ENCODE data around the gene UGGT2. TPM values are rescaled to one million over a fixed set of nuclear protein-coding genes. Genes with fewer than 3 reads are reported as not detected.

Gene UGGT2
- polyA plus RNA-seq, 2 of the 4 experiments (the other 2 are of a cell fraction): 10.3 to 27.9 TPM

GRCh38 chr13:96034662-96035061 lies 18.5 kb downstream of the UGGT2 start:
- H3K9me3 ChIP-seq: no peaks in the 10 kb centered on the region
- WGBS (ENCODE audit: missing lambda C conversion rate): 76% methylated on average over 4 of the region's 10 CpGs

DNA sequence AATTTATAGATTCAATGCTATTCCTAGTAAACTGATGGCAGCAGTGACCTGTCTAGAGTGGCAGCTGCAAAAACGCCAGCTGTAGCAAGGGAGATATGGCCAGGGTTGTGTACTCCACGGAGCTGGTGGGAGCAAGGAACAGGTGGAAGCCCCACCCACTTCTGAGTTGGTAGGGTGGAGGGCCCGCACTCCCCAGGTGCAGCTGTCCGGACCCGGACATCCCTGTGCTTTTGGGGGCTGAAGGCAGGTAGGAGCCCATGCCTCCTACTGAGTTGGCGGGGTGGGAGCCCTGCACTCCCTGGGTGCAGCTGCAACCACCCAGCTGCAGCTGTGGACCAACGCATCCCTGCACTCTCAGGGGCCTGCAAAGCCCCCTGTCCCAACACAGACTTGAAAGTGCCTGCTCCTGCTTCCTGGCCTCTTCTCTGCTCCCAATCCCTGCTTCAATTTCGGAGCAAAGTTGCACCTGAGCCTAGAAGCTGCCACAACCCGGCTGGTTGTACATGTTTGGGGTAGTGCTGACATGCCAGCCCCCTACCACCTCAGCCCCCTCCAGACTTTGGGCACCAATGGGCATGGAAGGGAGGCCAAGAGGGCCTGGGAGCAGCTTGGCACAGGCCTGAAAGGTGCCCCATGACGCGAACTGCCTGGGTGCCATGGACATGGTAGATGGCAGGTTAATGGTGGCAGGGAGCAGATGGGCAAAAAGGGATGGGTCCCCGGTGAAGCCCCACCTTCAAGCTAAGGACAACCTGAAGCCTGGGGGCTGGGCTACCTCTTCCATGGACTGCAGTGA lies 19.8 kb downstream of the UGGT2 start:
- no peak for DNase-seq (ENCODE audit: low read depth in 1 of 2, low spot score in 1 of 2)
- no peaks in the 10 kb centered on the region for H3K9me3 ChIP-seq
- ChIA-PET CTCF (interaction anchor here (0.8 to 1.3 kb wide), 2 partner anchors 14 to 24 kb away, joined by 3 read pairs; no protein-coding TSS in a partner anchor), POLR2A (no interaction called here)
- H3K4me3 ChIP-seq: no peak overlapping the region
- 93% methylated on average over 8 of the region's 12 CpGs for WGBS (ENCODE audit: missing lambda C conversion rate)
- no peak for ATAC-seq
- no peak overlapping the region for H3K4me2 ChIP-seq
- FAIRE-seq: no peak
- H3K4me1 ChIP-seq: no peaks in the 10 kb centered on the region
- H3K27ac ChIP-seq: no peak overlapping the region
- no peak for TF ChIP-seq FOSB (CRISPR knock-in tag; IDR thresholded peaks at IDR 0.05)

More at GRCh38 chr13:96034662-96035061, 18.5 kb downstream of the UGGT2 start:
- ATAC-seq (no peak), DNase-seq (ENCODE audit: low read depth in 1 of 2, low spot score in 1 of 2) (no peak), FAIRE-seq (no peak)
- no peak overlapping the region for H3K4me3 ChIP-seq
- no peak overlapping the region for H3K4me2 ChIP-seq
- no peaks in the 10 kb centered on the region for H3K4me1 ChIP-seq
- TF ChIP-seq JUNB (IDR thresholded peaks at IDR 0.05) (no peak), KDM1A (IDR thresholded peaks at IDR 0.05; ENCODE audit: low read depth) (no peak), TFCP2L1 (CRISPR knock-in tag; IDR thresholded peaks at IDR 0.05) (no peak), RARB (CRISPR knock-in tag; IDR thresholded peaks at IDR 0.05) (no peak), RNF2 (IDR thresholded peaks at IDR 0.05; ENCODE audit: borderline replicate concordance, low read depth) (no peak), HEYL (CRISPR knock-in tag; IDR thresholded peaks at IDR 0.05) (no peak), CTCF (IDR thresholded peaks at IDR 0.05) (no peak), NPAS2 (CRISPR knock-in tag; IDR thresholded peaks at IDR 0.05; ENCODE audit: borderline replicate concordance) (no peak), EP300 (IDR thresholded peaks at IDR 0.05) (no peak), TP53 (CRISPR knock-in tag; IDR thresholded peaks at IDR 0.05) (no peak), HDAC2 (IDR thresholded peaks at IDR 0.05) (no peak), CHD4 (IDR thresholded peaks at IDR 0.05; ENCODE audit: borderline replicate concordance) (no peak), MAX (IDR thresholded peaks at IDR 0.05) (no peak), CBX2 (IDR thresholded peaks at IDR 0.05; ENCODE audit: borderline replicate concordance, low read depth) (no peak)
- TF ChIP-seq, protein P1, sequence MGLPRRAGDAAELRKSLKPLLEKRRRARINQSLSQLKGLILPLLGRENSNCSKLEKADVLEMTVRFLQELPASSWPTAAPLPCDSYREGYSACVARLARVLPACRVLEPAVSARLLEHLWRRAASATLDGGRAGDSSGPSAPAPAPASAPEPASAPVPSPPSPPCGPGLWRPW (IDR thresholded peaks at IDR 0.05): no peak
- POLR2A ChIA-PET: no interaction called here
- no peak overlapping the region for H3K27ac ChIP-seq
- CTCF ChIA-PET: no interaction called here

DNA sequence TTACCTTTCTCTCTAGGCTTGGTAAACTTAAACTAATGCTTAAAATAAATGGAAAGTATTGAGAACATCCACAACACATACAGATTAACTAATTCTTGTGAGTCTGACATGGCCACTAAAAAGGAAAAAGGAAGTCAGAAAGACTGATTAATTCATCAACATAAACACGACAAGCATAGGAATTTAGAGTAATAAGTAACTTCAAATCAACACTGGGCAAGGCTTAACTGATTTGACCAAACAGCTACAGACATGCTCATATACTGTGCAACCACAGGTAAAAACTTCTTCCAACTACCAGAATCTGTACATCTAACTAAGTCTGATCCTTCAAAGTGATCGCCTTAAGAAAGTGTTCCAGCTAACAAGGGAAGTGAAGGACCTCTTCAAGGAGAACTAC lies 20.5 kb downstream of the UGGT2 start:
- POLR2A ChIA-PET: no interaction called here
- Histone ChIP-seq H3K27ac (no peak overlapping the region), H3K9me3 (no peaks in the 10 kb centered on the region), H3K4me1 (no peaks in the 10 kb centered on the region), H3K4me2 (no peak overlapping the region), H3K4me3 (no peak overlapping the region)
- DNase-seq (ENCODE audit: low read depth in 1 of 2, low spot score in 1 of 2) (no peak), FAIRE-seq (no peak), ATAC-seq (no peak)
- no peak for TF ChIP-seq JUN (IDR thresholded peaks at IDR 0.05)
- no peak for TF ChIP-seq ZC3H11A (IDR thresholded peaks at IDR 0.05)
- TF ChIP-seq CHD4 (IDR thresholded peaks at IDR 0.05; ENCODE audit: borderline replicate concordance): no peak
- no peak for TF ChIP-seq FOXS1 (CRISPR knock-in tag; IDR thresholded peaks at IDR 0.05)
- no peak for TF ChIP-seq HEYL (CRISPR knock-in tag; IDR thresholded peaks at IDR 0.05)
- TF ChIP-seq TFCP2L1 (CRISPR knock-in tag; IDR thresholded peaks at IDR 0.05): no peak
- no peak for TF ChIP-seq HOXB5 (CRISPR knock-in tag; IDR thresholded peaks at IDR 0.05)
- CTCF ChIA-PET: interaction anchor here (1.3 kb wide), 1 partner anchor 13 kb away, joined by 3 read pairs; no protein-coding TSS in a partner anchor
- 65% methylated on average over 2 of the region's 2 CpGs for WGBS (ENCODE audit: missing lambda C conversion rate)

Measured in A549 (cell line).